ENCODE measurements around the gene LRRC53.

Gene LRRC53

GRCh38 chr1:74463333-74463988, 49.0 kb downstream of the LRRC53 start:
- Histone ChIP-seq H3K4me1 (ENCODE audit: control insufficient read depth, insufficient read depth, low read length) (no peaks in the 10 kb centered on the region), H3K9ac (ENCODE audit: low read depth, low read length) (no peak overlapping the region), H3K9me3 (ENCODE audit: control insufficient read depth, insufficient read depth, low read length) (no peaks in the 10 kb centered on the region), H3K36me3 (ENCODE audit: control insufficient read depth, insufficient read depth, low read length) (no peaks in the 10 kb centered on the region), H3K27me3 (ENCODE audit: control insufficient read depth, insufficient read depth, low read length) (no peaks in the 10 kb centered on the region), H3K4me3 (ENCODE audit: low read depth, low read length) (no peak overlapping the region)

DNA sequence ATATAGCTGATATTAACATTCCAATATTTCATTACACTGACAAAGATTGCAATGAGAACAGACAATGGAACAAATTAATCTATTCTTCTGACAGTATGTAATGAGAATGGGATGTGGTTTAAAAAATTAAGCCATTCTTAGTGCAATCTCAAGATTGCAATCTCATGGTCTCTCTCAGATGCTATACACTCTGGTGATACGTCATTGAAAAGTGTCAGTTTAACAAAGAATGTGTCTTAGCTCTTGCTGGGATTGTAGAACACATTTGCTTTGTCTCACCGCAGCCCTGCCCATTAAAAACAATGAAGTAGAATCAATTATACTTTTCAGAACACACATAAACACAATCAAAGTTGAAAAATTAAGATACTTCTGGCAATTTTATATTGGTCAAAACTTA, 55.2 kb downstream of the LRRC53 start:
- Histone ChIP-seq H3K27me3 (ENCODE audit: control insufficient read depth, insufficient read depth, low read length) (no peaks in the 10 kb centered on the region), H3K4me3 (ENCODE audit: low read depth, low read length) (no peak overlapping the region), H3K9me3 (ENCODE audit: control insufficient read depth, insufficient read depth, low read length) (no peaks in the 10 kb centered on the region), H3K4me1 (ENCODE audit: control insufficient read depth, insufficient read depth, low read length) (no peaks in the 10 kb centered on the region), H3K9ac (ENCODE audit: low read depth, low read length) (no peak overlapping the region), H3K36me3 (ENCODE audit: control insufficient read depth, insufficient read depth, low read length) (no peaks in the 10 kb centered on the region)

- no peaks in the 10 kb centered on the region for H3K36me3 ChIP-seq (ENCODE audit: control insufficient read depth, insufficient read depth, low read length)
- no peak overlapping the region for H3K4me3 ChIP-seq (ENCODE audit: low read depth, low read length)
- H3K27me3 ChIP-seq (ENCODE audit: control insufficient read depth, insufficient read depth, low read length) = no peaks in the 10 kb centered on the region
- H3K9me3 ChIP-seq (ENCODE audit: control insufficient read depth, insufficient read depth, low read length) = no peaks in the 10 kb centered on the region
- H3K4me1 ChIP-seq (ENCODE audit: control insufficient read depth, insufficient read depth, low read length) = no peaks in the 10 kb centered on the region
- H3K9ac ChIP-seq (ENCODE audit: low read depth, low read length) = no peak overlapping the region
Measured at GRCh38 chr1:74455390-74455789, 57.0 kb downstream of the LRRC53 start.

- Histone ChIP-seq H3K4me3 (ENCODE audit: low read depth, low read length) (no peak overlapping the region), H3K27me3 (ENCODE audit: control insufficient read depth, insufficient read depth, low read length) (no peaks in the 10 kb centered on the region), H3K4me1 (ENCODE audit: control insufficient read depth, insufficient read depth, low read length) (no peaks in the 10 kb centered on the region), H3K36me3 (ENCODE audit: control insufficient read depth, insufficient read depth, low read length) (no peaks in the 10 kb centered on the region), H3K9me3 (ENCODE audit: control insufficient read depth, insufficient read depth, low read length) (no peaks in the 10 kb centered on the region), H3K9ac (ENCODE audit: low read depth, low read length) (no peak overlapping the region)
Measured at GRCh38 chr1:74453277-74453676, 59.1 kb downstream of the LRRC53 start.

DNA sequence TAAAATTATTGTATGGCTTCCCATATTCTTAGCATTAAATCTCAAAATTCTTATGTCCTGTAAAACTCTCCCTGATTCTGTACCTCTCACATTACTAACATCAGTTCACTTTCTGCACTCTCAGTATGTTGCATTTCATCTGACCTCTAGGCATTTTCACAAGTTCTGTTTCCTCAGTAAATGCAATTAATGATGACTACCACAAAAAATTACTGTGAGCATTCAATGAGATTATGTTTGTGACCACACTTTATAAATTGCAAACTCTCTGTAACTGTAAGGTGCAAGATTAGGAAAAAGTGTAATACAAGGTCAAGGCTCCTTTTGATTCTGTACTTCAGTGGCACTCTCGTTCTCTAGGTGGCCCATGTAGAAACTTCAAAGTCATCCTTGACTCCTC, 60.4 kb downstream of the LRRC53 start:
- Histone ChIP-seq H3K4me1 (ENCODE audit: control insufficient read depth, insufficient read depth, low read length) (no peaks in the 10 kb centered on the region), H3K4me3 (ENCODE audit: low read depth, low read length) (no peak overlapping the region), H3K9me3 (ENCODE audit: control insufficient read depth, insufficient read depth, low read length) (no peaks in the 10 kb centered on the region), H3K36me3 (ENCODE audit: control insufficient read depth, insufficient read depth, low read length) (no peaks in the 10 kb centered on the region), H3K27me3 (ENCODE audit: control insufficient read depth, insufficient read depth, low read length) (no peaks in the 10 kb centered on the region), H3K9ac (ENCODE audit: low read depth, low read length) (no peak overlapping the region)

GRCh38 chr1:74437035-74437434, 75.4 kb downstream of the LRRC53 start:
- Histone ChIP-seq H3K9me3 (ENCODE audit: control insufficient read depth, insufficient read depth, low read length) (no peaks in the 10 kb centered on the region), H3K36me3 (ENCODE audit: control insufficient read depth, insufficient read depth, low read length) (no peaks in the 10 kb centered on the region), H3K4me3 (ENCODE audit: low read depth, low read length) (no peak overlapping the region), H3K4me1 (ENCODE audit: control insufficient read depth, insufficient read depth, low read length) (no peaks in the 10 kb centered on the region), H3K27me3 (ENCODE audit: control insufficient read depth, insufficient read depth, low read length) (no peaks in the 10 kb centered on the region), H3K9ac (ENCODE audit: low read depth, low read length) (no peak overlapping the region)

DNA sequence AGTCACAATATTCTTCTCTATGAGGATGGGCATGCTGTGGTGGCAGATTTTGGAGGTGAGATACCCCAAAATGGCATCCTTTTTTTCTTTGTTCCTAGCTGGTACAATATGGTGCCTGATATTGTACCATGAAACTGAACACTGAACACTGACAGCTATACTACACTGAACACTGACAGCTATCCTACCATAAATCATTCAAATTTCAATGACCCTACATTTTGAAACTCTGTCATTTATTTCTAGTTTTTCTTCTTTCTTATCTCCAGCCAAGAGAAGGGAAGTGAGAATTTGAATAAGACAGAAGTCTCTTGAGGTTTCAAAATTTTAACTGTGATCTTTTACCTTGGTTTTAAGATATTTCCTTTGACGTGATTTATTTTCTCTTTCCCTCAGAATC, 76.3 kb downstream of the LRRC53 start:
- H3K4me3 ChIP-seq (ENCODE audit: low read depth, low read length) = no peak overlapping the region

DNA sequence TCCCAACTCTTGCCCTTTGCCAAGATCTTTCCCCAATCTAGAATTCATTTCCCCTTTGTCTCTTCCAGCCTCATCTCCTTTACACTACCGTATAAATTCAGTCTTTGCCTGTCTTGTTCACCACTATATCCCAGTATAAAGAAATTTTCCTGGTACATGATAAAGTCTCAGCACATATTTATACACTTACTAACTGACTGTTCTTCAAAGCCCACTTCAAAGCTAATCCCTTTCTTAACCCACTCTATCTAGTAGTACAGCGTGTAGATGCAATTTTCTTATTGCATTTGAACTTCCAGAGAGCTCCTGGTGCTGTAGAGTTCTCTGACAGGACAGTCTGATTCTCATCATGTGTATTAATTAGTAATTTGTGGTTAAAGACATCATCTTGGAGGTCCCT, 78.1 kb downstream of the LRRC53 start:
- Histone ChIP-seq H3K9me3 (ENCODE audit: control insufficient read depth, insufficient read depth, low read length) (no peaks in the 10 kb centered on the region), H3K36me3 (ENCODE audit: control insufficient read depth, insufficient read depth, low read length) (no peaks in the 10 kb centered on the region), H3K27me3 (ENCODE audit: control insufficient read depth, insufficient read depth, low read length) (no peaks in the 10 kb centered on the region), H3K9ac (ENCODE audit: low read depth, low read length) (no peak overlapping the region), H3K4me1 (ENCODE audit: control insufficient read depth, insufficient read depth, low read length) (no peaks in the 10 kb centered on the region), H3K4me3 (ENCODE audit: low read depth, low read length) (no peak overlapping the region)

More for the DNA sequence above, 76.3 kb downstream of the LRRC53 start:
- Histone ChIP-seq H3K9me3 (ENCODE audit: control insufficient read depth, insufficient read depth, low read length) (no peaks in the 10 kb centered on the region), H3K9ac (ENCODE audit: low read depth, low read length) (no peak overlapping the region), H3K4me1 (ENCODE audit: control insufficient read depth, insufficient read depth, low read length) (no peaks in the 10 kb centered on the region), H3K36me3 (ENCODE audit: control insufficient read depth, insufficient read depth, low read length) (no peaks in the 10 kb centered on the region), H3K27me3 (ENCODE audit: control insufficient read depth, insufficient read depth, low read length) (no peaks in the 10 kb centered on the region)

GRCh38 chr1:74432325-74432724, 80.1 kb downstream of the LRRC53 start:
- Histone ChIP-seq H3K4me3 (ENCODE audit: low read depth, low read length) (no peak overlapping the region), H3K9me3 (ENCODE audit: control insufficient read depth, insufficient read depth, low read length) (no peaks in the 10 kb centered on the region), H3K36me3 (ENCODE audit: control insufficient read depth, insufficient read depth, low read length) (no peaks in the 10 kb centered on the region), H3K27me3 (ENCODE audit: control insufficient read depth, insufficient read depth, low read length) (no peaks in the 10 kb centered on the region), H3K4me1 (ENCODE audit: control insufficient read depth, insufficient read depth, low read length) (no peaks in the 10 kb centered on the region), H3K9ac (ENCODE audit: low read depth, low read length) (no peak overlapping the region)

GRCh38 chr1:74431531-74431930, 80.9 kb downstream of the LRRC53 start:
- H3K4me3 ChIP-seq (ENCODE audit: low read depth, low read length) = no peak overlapping the region
- H3K27me3 ChIP-seq (ENCODE audit: control insufficient read depth, insufficient read depth, low read length) = no peaks in the 10 kb centered on the region
- H3K36me3 ChIP-seq (ENCODE audit: control insufficient read depth, insufficient read depth, low read length) = no peaks in the 10 kb centered on the region
- H3K9me3 ChIP-seq (ENCODE audit: control insufficient read depth, insufficient read depth, low read length) = no peaks in the 10 kb centered on the region
- H3K4me1 ChIP-seq (ENCODE audit: control insufficient read depth, insufficient read depth, low read length) = no peaks in the 10 kb centered on the region
- no peak overlapping the region for H3K9ac ChIP-seq (ENCODE audit: low read depth, low read length)

GRCh38 chr1:74430342-74430934, 82.0 kb downstream of the LRRC53 start:
- H3K36me3 ChIP-seq (ENCODE audit: control insufficient read depth, insufficient read depth, low read length) = no peaks in the 10 kb centered on the region

GRCh38 chr1:74429580-74429979, 82.8 kb downstream of the LRRC53 start:
- Histone ChIP-seq H3K9ac (ENCODE audit: low read depth, low read length) (no peak overlapping the region), H3K27me3 (ENCODE audit: control insufficient read depth, insufficient read depth, low read length) (no peaks in the 10 kb centered on the region), H3K4me1 (ENCODE audit: control insufficient read depth, insufficient read depth, low read length) (no peaks in the 10 kb centered on the region), H3K4me3 (ENCODE audit: low read depth, low read length) (no peak overlapping the region), H3K9me3 (ENCODE audit: control insufficient read depth, insufficient read depth, low read length) (no peaks in the 10 kb centered on the region), H3K36me3 (ENCODE audit: control insufficient read depth, insufficient read depth, low read length) (no peaks in the 10 kb centered on the region)

More at GRCh38 chr1:74430342-74430934, 82.0 kb downstream of the LRRC53 start:
- H3K27me3 ChIP-seq (ENCODE audit: control insufficient read depth, insufficient read depth, low read length) = no peaks in the 10 kb centered on the region
- no peak overlapping the region for H3K9ac ChIP-seq (ENCODE audit: low read depth, low read length)
- no peaks in the 10 kb centered on the region for H3K9me3 ChIP-seq (ENCODE audit: control insufficient read depth, insufficient read depth, low read length)
- H3K4me1 ChIP-seq (ENCODE audit: control insufficient read depth, insufficient read depth, low read length) = no peaks in the 10 kb centered on the region
- no peak overlapping the region for H3K4me3 ChIP-seq (ENCODE audit: low read depth, low read length)

Measured in iPS-15b (cell line).